ENCODE results near the gene KATNAL2.

- peak; percentile 78 to 90 (median 83) for TF ChIP-seq CTCF (optimal IDR thresholded peaks at IDR 0.05 in 1 of 3, IDR thresholded peaks at IDR 0.05 in 1 of 3, conservative IDR thresholded peaks at IDR 0.05 in 1 of 3; ENCODE audit: extremely low read depth in 1 of 3, insufficient read depth in 2 of 3, low read length in 3 of 3)
- TF ChIP-seq EZH2 (IDR thresholded peaks at IDR 0.05; ENCODE audit: low read length), result no peak
Observed at GRCh38 chr18:47100212-47100831, 182.9 kb downstream of the KATNAL2 start.
